Liver (tissue), 3 donors: ENCODE measurements around the gene SREBF2.

Experiments used
- CTCF ChIP-seq: fragments of 150-350 bp; IDR thresholded peaks from 2 replicates; pipeline ENCODE4 v1.5.1; 2017; ENCODE audit warnings: improper control_type of control experiment, low read depth, low read length; ENCODE audit not compliant: missing input control
- JUND ChIP-seq, 2 donors: IDR thresholded peaks; 2 replicates each; pipeline ENCODE4 v1.6.1; 2016; ENCODE audit warnings: antibody characterized with exemption in 2 of 2
- RAD21 ChIP-seq, 2 donors: IDR thresholded peaks; 2 replicates each; pipeline ENCODE4 v1.6.1; 2016; ENCODE audit warnings: antibody characterized with exemption in 2 of 2, mild to moderate bottlenecking in 2 of 2
- SP1 ChIP-seq: IDR thresholded peaks from 2 replicates; pipeline ENCODE4 v1.6.1; 2018; ENCODE audit warnings: antibody characterized with exemption, mild to moderate bottlenecking
- TAF1 ChIP-seq: conservative IDR thresholded peaks from 2 replicates; pipeline ENCODE4 v1.6.1; 2016; ENCODE audit warnings: antibody characterized with exemption, mild to moderate bottlenecking
- YY1 ChIP-seq: IDR thresholded peaks from 2 replicates; pipeline ENCODE4 v1.6.1; 2016; ENCODE audit warnings: antibody characterized with exemption, mild to moderate bottlenecking
- TF ChIP-seq, protein P1 (sequence below): IDR thresholded peaks from 2 replicates; pipeline ENCODE4 v1.6.1; 2016; ENCODE audit warnings: antibody characterized with exemption
- TF ChIP-seq, protein P2 (sequence below): IDR thresholded peaks from 2 replicates; pipeline ENCODE4 v1.6.1; 2016; ENCODE audit warnings: antibody characterized with exemption
- donor health status: healthy.
- donor health status: healthy.

DNA sequence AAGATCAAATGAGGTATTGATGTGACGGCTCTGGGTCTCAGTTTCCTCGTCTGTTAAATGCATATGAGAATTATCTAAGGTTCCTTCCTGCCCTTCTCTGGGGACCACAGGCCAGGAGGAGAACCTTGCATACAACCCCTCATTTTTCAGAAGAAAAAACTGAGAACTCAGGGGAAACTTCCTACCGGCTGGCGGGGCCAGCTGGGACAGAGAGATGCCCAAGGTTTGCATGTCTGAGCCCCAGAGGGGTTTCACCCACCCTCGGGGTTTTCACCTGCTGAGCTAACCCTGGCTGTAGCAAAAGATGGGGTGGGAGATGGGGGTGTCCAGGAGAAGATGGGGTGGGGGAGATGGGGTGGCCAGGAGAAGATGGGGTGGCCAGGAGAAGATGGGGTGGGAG, 89.4 kb downstream of the SREBF2 start:
- TF ChIP-seq CTCF: no peak
- TF ChIP-seq YY1: no peak
- no peak for TF ChIP-seq TAF1
- no peak for TF ChIP-seq SP1
- no peak for TF ChIP-seq JUND (IDR thresholded peaks at IDR 0.05)
- TF ChIP-seq, protein P1, sequence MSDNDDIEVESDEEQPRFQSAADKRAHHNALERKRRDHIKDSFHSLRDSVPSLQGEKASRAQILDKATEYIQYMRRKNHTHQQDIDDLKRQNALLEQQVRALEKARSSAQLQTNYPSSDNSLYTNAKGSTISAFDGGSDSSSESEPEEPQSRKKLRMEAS: no peak
- no peak for TF ChIP-seq RAD21 (IDR thresholded peaks at IDR 0.05)
- TF ChIP-seq, protein P2, sequence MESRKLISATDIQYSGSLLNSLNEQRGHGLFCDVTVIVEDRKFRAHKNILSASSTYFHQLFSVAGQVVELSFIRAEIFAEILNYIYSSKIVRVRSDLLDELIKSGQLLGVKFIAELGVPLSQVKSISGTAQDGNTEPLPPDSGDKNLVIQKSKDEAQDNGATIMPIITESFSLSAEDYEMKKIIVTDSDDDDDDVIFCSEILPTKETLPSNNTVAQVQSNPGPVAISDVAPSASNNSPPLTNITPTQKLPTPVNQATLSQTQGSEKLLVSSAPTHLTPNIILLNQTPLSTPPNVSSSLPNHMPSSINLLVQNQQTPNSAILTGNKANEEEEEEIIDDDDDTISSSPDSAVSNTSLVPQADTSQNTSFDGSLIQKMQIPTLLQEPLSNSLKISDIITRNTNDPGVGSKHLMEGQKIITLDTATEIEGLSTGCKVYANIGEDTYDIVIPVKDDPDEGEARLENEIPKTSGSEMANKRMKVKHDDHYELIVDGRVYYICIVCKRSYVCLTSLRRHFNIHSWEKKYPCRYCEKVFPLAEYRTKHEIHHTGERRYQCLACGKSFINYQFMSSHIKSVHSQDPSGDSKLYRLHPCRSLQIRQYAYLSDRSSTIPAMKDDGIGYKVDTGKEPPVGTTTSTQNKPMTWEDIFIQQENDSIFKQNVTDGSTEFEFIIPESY: no peak
